Gastroesophageal sphincter (tissue), 4 donors: ENCODE data around the gene RAB11FIP3. TPM values are rescaled to one million over a fixed set of nuclear protein-coding genes. Genes with fewer than 3 reads are reported as not detected.

Experiments used
- ATAC-seq: fragments of 150-250 bp; one replicate; pipeline ENCODE4 v1.9.1; 2016; ENCODE audit warnings: mild to moderate bottlenecking, moderate library complexity
- H3K27ac ChIP-seq, 4 donors: fragments of 200-600 bp; sonication (generic) in 3 of 4; 1 replicate in 3 of 4; 2 replicates in 1 of 4; pipeline ENCODE4 v1.5.1; 2016 to 2019
- H3K27me3 ChIP-seq: fragments of 200-600 bp; sonication (generic); one replicate; pipeline ENCODE4 v1.5.1; 2019
- H3K36me3 ChIP-seq, 2 donors: fragments of 200-600 bp; sonication (generic); one replicate each; pipeline ENCODE4 v1.5.1; 2019; ENCODE audit warnings: control low read depth in 1 of 2
- H3K4me1 ChIP-seq, 3 donors: fragments of 200-600 bp; sonication (generic); 1 replicate in 2 of 3; 2 replicates in 1 of 3; pipeline ENCODE4 v1.5.1; 2016 to 2019; ENCODE audit warnings: control low read depth in 2 of 3
- H3K4me3 ChIP-seq, 2 donors: fragments of 200-600 bp; sonication (generic); one replicate each; pipeline ENCODE4 v1.5.1; 2019; ENCODE audit warnings: mild to moderate bottlenecking in 1 of 2, moderate library complexity in 1 of 2
- H3K9me3 ChIP-seq, 3 donors: fragments of 200-600 bp; sonication (generic); one replicate each; pipeline ENCODE4 v1.5.1; 2017 to 2019; ENCODE audit warnings: control low read depth in 2 of 3
- CTCF ChIP-seq, 4 experiments: fragments of 200-600 bp in 2 of 4; fragments of 450-650 bp in 2 of 4; sonication (generic) in 1 of 4; IDR thresholded peaks; one replicate each; pipeline ENCODE4 v1.5.1; 2017 to 2019; ENCODE audit warnings: antibody characterized with exemption in 4 of 4, mild to moderate bottlenecking in 2 of 4, moderate library complexity in 2 of 4
- EP300 ChIP-seq: sonication (generic); formaldehyde crosslinking; IDR thresholded peaks from one replicate; pipeline ENCODE4 v1.6.1; 2017; ENCODE audit warnings: antibody characterized with exemption, mild to moderate bottlenecking
- POLR2A ChIP-seq, 2 donors: fragments of 450-650 bp; IDR thresholded peaks; one replicate each; pipeline ENCODE4 v1.6.1; 2017; ENCODE audit warnings: antibody characterized with exemption in 2 of 2, mild to moderate bottlenecking in 2 of 2, moderate library complexity in 1 of 2
- POLR2AphosphoS5 ChIP-seq: sonication (generic); formaldehyde crosslinking; IDR thresholded peaks from one replicate; pipeline ENCODE4 v1.6.1; 2017; ENCODE audit warnings: antibody characterized with exemption
- WGBS, 2 donors: methylation state at CpG; one replicate each; pipeline ENCODE4 v1.1.5; 2018; ENCODE audit warnings: low coverage in 1 of 2; 5-methylcytosine and 5-hydroxymethylcytosine counted together
- total RNA-seq, 4 donors: library from RNA; depleted of rRNA; stranded (reverse); fragments of >200 nt; gene quantifications; one replicate each; pipeline ENCODE4 v1.1.0, GENCODE V29; 2016

The RAB11FIP3 gene
- total RNA-seq, 4 donors from 2014 or later, result 47.4 to 88.9 (median 58.6) TPM

GRCh38 chr16:534856-535445 lies 109.5 kb downstream of the RAB11FIP3 start:
- no peak for ATAC-seq
- H3K27me3 ChIP-seq, result no peaks in the 10 kb centered on the region
- peaks cover 0 to 64% of the 10 kb centered on the region in 2 donors for H3K36me3 ChIP-seq
- WGBS, 2 donors, result 60% methylated on average over 1 of the region's 27 CpGs; no CpG with 5 or more reads in 1 of the 2 donors
- TF ChIP-seq EP300, result no peak
- TF ChIP-seq CTCF (IDR thresholded peaks at IDR 0.05), result no peak
- no peak for TF ChIP-seq POLR2AphosphoS5
- TF ChIP-seq POLR2A (IDR thresholded peaks at IDR 0.05), result no peak
- no peak overlapping the region for H3K27ac ChIP-seq
- H3K4me1 ChIP-seq, result peaks cover 0 to 38% (median 7%) of the 10 kb centered on the region in 3 donors
- H3K4me3 ChIP-seq, result no peak overlapping the region
- no peaks in the 10 kb centered on the region for H3K9me3 ChIP-seq

GRCh38 chr16:535446-536405 lies 110.3 kb downstream of the RAB11FIP3 start:
- peaks cover 0 to 69% of the 10 kb centered on the region in 2 donors for H3K36me3 ChIP-seq
- peaks cover 0 to 31% (median 0%) of the 10 kb centered on the region in 3 donors for H3K4me1 ChIP-seq
- no peak overlapping the region for H3K27ac ChIP-seq
- H3K4me3 ChIP-seq, result no peak overlapping the region
- peak; percentile 56 for ATAC-seq
- no peaks in the 10 kb centered on the region for H3K9me3 ChIP-seq
- H3K27me3 ChIP-seq, result no peaks in the 10 kb centered on the region
- WGBS, 2 donors, result 97 to 100% methylated on average over 2 to 5 of the region's 39 CpGs
- TF ChIP-seq POLR2A (IDR thresholded peaks at IDR 0.05) (no peak), POLR2AphosphoS5 (no peak), CTCF (IDR thresholded peaks at IDR 0.05) (no peak), EP300 (no peak)

GRCh38 chr16:536746-537145 lies 111.3 kb downstream of the RAB11FIP3 start:
- TF ChIP-seq EP300 (no peak), CTCF (IDR thresholded peaks at IDR 0.05) (no peak), POLR2AphosphoS5 (no peak), POLR2A (IDR thresholded peaks at IDR 0.05) (no peak)
- WGBS, 2 donors, result no CpG with 5 or more reads among the region's 17 CpGs
- Histone ChIP-seq H3K36me3 (peaks cover 0 to 79% of the 10 kb centered on the region in 2 donors), H3K4me1 (peaks cover 0 to 25% (median 0%) of the 10 kb centered on the region in 3 donors), H3K9me3 (no peaks in the 10 kb centered on the region), H3K27ac (no peak overlapping the region), H3K4me3 (no peak overlapping the region), H3K27me3 (no peaks in the 10 kb centered on the region)
- ATAC-seq, result no peak

GRCh38 chr16:537415-538335 lies 112.2 kb downstream of the RAB11FIP3 start:
- H3K4me1 ChIP-seq, result peaks cover 0 to 25% (median 0%) of the 10 kb centered on the region in 3 donors
- H3K27ac ChIP-seq, result no peak overlapping the region
- WGBS, 2 donors, result 92 to 96% methylated on average over 15 to 21 of the region's 60 CpGs
- ATAC-seq, result no peak
- no peak overlapping the region for H3K4me3 ChIP-seq
- no peaks in the 10 kb centered on the region for H3K9me3 ChIP-seq
- H3K36me3 ChIP-seq, result peaks cover 0 to 85% of the 10 kb centered on the region in 2 donors
- no peaks in the 10 kb centered on the region for H3K27me3 ChIP-seq
- TF ChIP-seq EP300, result no peak
- no peak for TF ChIP-seq POLR2A (IDR thresholded peaks at IDR 0.05)
- TF ChIP-seq CTCF (IDR thresholded peaks at IDR 0.05), result no peak
- no peak for TF ChIP-seq POLR2AphosphoS5
